NCI-H2227 (cell line): ENCODE results near the gene GATAD2B.
"Not testable (repeated sequence)": the region's sequence is repeated elsewhere in the genome, so short reads cannot be mapped to it uniquely, and the experiment has no call there.

Experiments used
- DNase-seq: peaks from one replicate; lab custom pipeline; 2025; ENCODE audit not compliant: unreplicated experiment; lab: John Stamatoyannopoulos, UW

GATAD2B gene

DNA sequence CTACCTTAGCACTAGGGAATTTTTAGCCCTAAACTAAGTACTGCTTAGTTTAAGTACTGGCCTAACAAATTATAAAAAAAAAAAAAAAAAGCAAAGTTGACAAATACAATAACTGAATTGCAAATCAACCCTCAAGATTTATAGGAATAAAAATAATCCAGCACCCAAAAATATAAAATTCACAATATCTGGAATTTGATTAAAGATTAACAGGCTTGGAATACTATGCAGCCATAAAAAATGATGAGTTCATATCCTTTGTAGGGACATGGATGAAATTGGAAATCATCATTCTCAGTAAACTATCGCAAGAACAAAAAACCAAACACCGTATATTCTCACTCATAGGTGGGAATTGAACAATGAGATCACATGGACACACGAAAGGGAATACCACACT, 78.4 kb downstream of the GATAD2B start:
- DNase-seq = not testable (repeated sequence)

- DNase-seq = no peak
Measured at GRCh38 chr1:153842006-153842471, 80.7 kb downstream of the GATAD2B start.

- no peak for DNase-seq
Measured at GRCh38 chr1:153841463-153841994, 81.2 kb downstream of the GATAD2B start.

DNA sequence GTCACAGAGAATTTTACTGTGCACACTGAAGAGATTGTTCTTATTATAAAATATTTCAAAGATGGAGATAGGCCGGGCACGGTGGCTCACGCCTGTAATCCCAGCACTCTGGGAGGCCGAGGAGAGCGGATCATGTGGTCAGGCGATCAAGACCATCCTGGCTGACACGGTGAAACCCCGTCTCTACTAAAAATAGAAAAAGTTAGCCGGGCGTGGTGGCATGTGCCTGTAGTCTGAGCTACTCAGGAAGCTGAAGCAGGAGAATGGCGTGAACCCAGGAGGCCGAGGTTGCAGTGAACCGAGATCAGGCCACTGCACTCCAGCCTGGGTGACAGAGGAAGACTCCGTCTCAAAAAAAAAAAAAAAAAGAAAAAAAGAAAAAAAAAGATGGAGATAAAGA, 82.0 kb downstream of the GATAD2B start:
- DNase-seq = not testable (repeated sequence)

DNA sequence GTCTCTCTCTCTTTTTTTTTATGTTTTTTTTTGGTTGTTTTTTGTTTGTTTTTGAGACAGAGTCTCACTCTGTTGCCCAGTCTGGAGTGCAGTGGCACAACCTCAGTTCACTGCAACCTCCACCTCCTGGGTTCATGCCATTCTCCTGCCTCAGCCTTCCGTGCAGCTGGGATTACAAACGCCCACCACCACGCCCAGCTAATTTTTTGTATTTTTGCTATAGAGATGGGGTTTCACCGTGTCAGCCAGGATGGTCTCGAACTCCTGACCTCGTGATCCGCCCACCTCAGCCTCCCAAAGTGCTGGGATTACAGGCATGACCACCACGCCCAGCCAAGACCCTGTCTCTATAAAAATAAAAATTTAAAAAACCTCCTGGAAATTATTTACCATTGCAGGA, 88.8 kb downstream of the GATAD2B start:
- not testable (repeated sequence) for DNase-seq

DNA sequence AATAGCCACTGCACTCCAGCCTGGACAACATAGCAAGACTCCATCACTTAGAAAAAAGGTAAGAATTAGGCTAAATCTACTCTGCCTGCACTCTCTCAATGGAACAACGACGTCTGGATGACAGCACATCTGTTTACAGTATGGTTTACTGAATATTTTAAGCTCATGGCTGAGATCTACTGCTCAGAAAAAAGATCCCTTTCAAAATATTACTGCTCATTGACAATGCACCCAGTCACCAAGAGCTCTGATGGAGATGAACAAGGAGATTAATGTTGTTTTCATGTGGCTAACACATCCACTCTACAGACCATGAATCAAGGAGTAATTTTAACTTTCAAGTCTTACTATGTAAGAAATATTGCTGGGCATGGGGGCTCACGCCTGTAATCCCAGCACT, 89.6 kb downstream of the GATAD2B start:
- DNase-seq = no peak

DNA sequence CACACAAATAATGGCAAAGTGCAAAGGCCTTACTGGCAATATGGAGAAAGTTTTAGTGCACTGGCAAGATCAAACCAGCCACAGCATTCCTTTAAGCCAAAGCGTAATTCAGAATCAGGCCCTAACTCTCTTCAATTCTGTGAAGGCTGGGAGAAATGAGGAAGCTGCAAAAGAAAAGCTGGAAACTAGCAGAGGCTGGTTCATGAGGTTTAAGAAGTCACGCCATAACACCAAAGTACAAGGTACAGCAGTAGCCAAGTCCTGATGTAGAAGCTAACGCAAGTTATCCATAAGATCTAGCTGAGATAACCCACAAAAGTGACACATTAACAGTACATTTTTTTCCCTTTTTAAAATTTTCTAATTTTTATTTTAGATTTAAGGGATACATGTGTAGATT, 90.5 kb downstream of the GATAD2B start:
- no peak for DNase-seq

GRCh38 chr1:153831026-153831425, 91.7 kb downstream of the GATAD2B start:
- no peak for DNase-seq

DNA sequence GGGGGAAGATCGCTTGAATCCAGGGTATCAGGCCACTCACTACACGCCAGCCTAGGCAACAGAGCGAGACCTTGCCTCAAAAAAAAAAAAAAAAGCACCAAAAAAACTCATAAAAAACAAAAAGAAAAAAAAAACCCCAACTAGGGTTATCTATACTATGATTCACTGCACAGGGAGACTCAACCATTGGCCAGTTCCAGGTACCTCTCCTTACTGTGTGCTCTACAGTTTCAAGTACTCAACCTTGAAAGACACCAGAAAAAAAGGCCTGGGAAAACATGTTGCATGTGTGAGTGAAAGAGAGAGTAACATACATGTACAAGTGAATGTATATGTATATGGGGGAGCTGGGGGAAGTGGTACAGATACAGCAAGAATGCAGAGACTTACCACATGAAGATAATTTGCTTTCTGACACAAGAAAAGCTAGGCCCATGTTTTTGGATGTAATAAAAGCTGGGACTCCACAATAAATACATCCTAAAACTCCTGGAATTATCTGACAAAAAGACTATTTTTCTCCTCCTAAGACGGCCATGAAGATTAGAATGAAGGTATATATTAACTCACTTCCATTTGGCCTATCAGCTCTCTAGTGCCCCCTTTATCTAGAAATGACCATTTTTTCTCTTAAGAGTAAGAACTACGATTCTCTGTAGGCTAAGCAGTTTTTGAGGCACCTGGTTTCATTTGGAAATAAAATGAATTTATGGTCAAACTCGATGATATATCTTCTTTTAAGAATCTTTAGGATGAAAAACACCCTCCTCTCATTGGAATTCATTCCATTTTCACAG, 95.4 kb downstream of the GATAD2B start:
- no peak for DNase-seq

- DNase-seq = no peak
Measured at GRCh38 chr1:153818876-153819275, 103.9 kb downstream of the GATAD2B start.

DNA sequence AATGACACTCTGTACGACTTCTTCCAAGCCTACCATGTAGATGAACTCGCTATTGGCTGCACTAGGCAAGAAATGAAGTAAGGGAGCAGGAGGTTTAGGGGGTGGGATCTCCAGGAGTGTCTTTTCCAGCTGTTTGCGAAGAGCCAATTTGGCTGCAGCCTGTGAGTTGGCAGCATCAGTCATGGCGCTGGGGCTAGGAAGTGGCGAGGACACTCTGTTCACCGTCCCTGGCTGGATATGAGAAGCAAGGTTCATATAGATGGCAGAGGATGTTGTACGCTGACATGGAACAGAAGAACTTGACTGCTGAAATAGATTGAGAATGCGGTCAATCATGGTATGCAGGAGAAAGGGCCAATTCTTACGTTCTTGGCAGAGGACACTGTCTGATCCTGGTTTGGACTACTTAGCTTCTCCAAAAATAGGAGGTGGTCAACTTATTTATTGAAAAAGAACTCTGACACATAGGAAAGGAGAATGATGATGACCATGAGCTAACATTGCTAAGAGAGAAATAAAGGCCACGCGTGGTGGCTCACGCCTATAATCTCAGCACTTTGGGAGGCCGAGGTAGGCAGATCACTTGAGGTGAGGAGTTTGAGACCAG, 106.4 kb downstream of the GATAD2B start:
- DNase-seq = no peak

DNA sequence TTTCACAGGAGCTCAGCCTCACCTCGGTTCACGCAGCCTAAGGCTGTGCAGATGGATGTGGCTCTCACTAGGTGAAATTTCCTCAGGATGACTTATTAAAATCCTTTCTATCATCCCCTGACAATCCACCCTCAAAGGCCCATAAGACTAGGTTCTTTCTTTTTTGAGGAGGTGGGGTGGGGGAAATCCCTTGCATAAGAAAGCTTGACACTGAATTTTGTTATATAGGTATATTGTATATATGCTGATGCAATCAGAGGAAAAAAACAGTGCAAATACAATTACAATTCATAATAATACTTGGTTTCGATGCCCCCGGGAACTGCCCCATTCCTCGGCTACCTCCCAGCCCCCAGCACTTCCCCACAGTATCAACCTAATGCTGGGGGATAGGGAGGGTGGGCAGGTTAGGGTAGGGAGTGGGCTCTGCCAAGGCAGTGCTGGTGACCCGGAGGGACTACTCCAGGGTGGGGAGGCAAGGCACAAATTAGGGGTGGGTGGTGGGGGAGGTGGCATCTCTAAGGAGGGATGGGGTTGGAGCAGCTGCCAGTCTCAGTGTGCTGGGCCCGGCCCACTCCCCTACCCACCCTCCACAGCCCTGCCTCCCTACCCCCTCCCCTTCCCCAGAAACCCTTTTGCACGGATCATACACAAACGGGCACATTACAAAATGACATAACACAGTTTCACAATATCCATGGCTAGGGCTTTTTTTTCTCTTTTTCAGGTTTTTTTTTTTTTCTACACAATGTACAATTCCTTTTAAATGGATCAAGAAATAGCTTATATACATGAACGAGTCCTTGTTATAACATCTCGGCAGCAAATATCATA, 116.7 kb downstream of the GATAD2B start:
- DNase-seq = no peak

DNA sequence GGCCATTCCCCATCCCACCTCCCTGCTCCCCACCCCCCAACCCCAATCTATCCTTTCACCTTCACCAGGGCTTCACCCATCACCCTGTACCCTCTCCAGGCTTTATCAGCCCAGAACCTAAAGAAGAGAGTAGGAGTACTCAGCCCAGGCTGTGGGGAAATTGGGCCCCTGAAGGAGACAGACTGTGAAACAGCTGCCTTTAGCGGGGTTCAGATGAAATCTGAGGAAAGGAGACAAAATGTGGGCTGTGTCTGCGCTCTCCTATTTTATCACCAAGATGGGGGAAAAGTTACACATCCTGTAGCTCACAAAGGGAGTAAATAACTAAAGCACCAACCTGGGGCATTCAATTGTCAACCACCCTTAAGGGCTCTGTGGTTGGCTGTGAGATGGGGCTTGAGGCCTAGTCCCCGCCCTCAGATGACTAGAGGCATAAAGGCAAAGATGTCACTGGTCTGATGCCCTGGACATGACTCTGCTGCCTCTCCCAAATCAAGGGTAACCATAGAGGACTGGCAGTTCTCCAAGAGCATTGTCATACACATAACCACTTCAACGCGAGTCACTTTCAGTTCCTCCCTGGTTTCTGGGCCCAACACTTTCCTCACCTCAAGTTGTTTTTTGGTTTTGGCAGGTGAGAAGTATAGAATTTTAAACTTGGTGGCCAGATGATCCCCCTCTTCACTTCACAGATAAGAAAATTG, 117.6 kb downstream of the GATAD2B start:
- no peak for DNase-seq

GRCh38 chr1:153804112-153804511, 118.7 kb downstream of the GATAD2B start:
- no peak for DNase-seq

- DNase-seq = no peak
Measured at GRCh38 chr1:153803470-153804056, 119.2 kb downstream of the GATAD2B start.

- no peak for DNase-seq
Measured at GRCh38 chr1:153801786-153802697, 120.7 kb downstream of the GATAD2B start.

- no peak for DNase-seq
Measured at GRCh38 chr1:153801028-153801625, 121.6 kb downstream of the GATAD2B start.

GRCh38 chr1:153800516-153800915, 122.3 kb downstream of the GATAD2B start:
- no peak for DNase-seq
